NT2/D1 (cell line): ENCODE measurements around the gene CYP1A2.

ENCODE experiments used
- SUZ12 ChIP-seq: IDR thresholded peaks from 2 replicates; pipeline ENCODE4 v1.6.1; 2011; ENCODE audit not compliant: insufficient read length, insufficient read depth; ENCODE audit errors: extremely low read depth
- YY1 ChIP-seq: IDR thresholded peaks from 2 replicates; pipeline ENCODE4 v1.6.1; 2011; ENCODE audit not compliant: insufficient read length, insufficient read depth
- ZNF274 ChIP-seq: IDR thresholded peaks from 2 replicates; pipeline ENCODE4 v1.6.1; 2011; ENCODE audit warnings: mild to moderate bottlenecking, low read depth, low read length

- TF ChIP-seq ZNF274 (no peak), YY1 (no peak), SUZ12 (no peak)
Measured at GRCh38 chr15:74727727-74728126, 20.9 kb upstream of the CYP1A2 start.
